ENCODE measurements around the gene SLC22A1. TPM values are rescaled to one million over a fixed set of nuclear protein-coding genes. Genes with fewer than 3 reads are reported as not detected.

Gene SLC22A1
- total RNA-seq, 1 donor from 2014 or later = 2.2 TPM

- no peak for DNase-seq
- Mint-ChIP-seq H3K9me3 (ENCODE audit: unreplicated experiment) (peaks cover 3% of the 10 kb centered on the region), H3K36me3 (ENCODE audit: unreplicated experiment) (peaks cover 3% of the 10 kb centered on the region), H3K27me3 (ENCODE audit: unreplicated experiment) (no peaks in the 10 kb centered on the region), H3K4me1 (ENCODE audit: low read depth, unreplicated experiment) (no peaks in the 10 kb centered on the region), H3K4me3 (ENCODE audit: unreplicated experiment) (no peak overlapping the region), H3K27ac (ENCODE audit: unreplicated experiment) (no peak overlapping the region)
- no peak for TF ChIP-seq CTCF (IDR thresholded peaks at IDR 0.05; ENCODE audit: partially characterized antibody, unreplicated experiment)
These were observed 81.5 kb downstream of the SLC22A1 start for GRCh38 chr6:160203076-160203475.

GRCh38 chr6:160203522-160203921 is 81.9 kb downstream of the SLC22A1 start:
- H3K27ac Mint-ChIP-seq (ENCODE audit: unreplicated experiment) = no peak overlapping the region
- H3K4me3 Mint-ChIP-seq (ENCODE audit: unreplicated experiment) = no peak overlapping the region

DNA sequence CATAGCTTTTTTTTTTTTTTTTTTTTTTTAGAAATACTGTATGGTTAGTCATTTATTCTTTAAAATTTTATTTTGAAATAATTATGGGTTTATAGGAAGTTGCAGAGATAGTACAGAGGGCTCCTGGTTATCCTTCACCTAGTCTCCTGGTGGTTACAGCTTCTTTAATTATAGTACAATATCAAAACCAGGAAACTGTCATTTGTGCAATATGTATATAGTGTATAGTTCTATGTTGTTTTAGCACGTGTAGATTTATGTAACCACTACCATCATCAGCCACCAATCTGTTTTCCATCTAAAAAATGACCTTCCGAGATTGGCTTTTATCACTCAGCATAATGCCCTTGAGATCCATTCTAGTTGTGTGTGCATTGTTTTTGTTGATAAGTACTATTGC is 82.3 kb downstream of the SLC22A1 start:
- H3K27ac Mint-ChIP-seq (ENCODE audit: unreplicated experiment) = no peak overlapping the region
- H3K27me3 Mint-ChIP-seq (ENCODE audit: unreplicated experiment) = no peaks in the 10 kb centered on the region
- peaks cover 5% of the 10 kb centered on the region for H3K36me3 Mint-ChIP-seq (ENCODE audit: unreplicated experiment)

More at GRCh38 chr6:160203522-160203921, 81.9 kb downstream of the SLC22A1 start:
- Mint-ChIP-seq H3K9me3 (ENCODE audit: unreplicated experiment) (peaks cover 3% of the 10 kb centered on the region), H3K36me3 (ENCODE audit: unreplicated experiment) (peaks cover 5% of the 10 kb centered on the region), H3K27me3 (ENCODE audit: unreplicated experiment) (no peaks in the 10 kb centered on the region), H3K4me1 (ENCODE audit: low read depth, unreplicated experiment) (no peaks in the 10 kb centered on the region)
- TF ChIP-seq CTCF (IDR thresholded peaks at IDR 0.05; ENCODE audit: partially characterized antibody, unreplicated experiment) = no peak
- DNase-seq = no peak

DNA sequence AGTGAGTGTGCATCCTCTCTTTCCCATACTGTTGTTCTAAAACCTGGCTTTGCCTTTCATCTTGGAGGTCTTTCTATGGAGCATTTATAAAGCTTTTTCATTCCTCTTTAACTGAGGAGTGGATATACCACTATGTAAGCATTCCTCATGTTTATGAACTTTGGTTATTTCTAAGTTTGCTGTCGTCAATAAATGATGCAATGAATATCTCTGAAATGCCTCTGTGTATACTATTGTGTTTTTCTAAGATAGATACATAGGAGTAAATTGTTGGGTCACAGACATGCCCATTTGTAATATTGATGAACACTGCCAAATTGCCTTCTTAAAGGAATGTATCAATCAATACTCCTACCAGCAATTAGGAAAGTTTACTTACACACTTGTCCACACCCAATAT is 83.1 kb downstream of the SLC22A1 start:
- no peaks in the 10 kb centered on the region for H3K27me3 Mint-ChIP-seq (ENCODE audit: unreplicated experiment)
- peaks cover 3% of the 10 kb centered on the region for H3K9me3 Mint-ChIP-seq (ENCODE audit: unreplicated experiment)
- no peak overlapping the region for H3K27ac Mint-ChIP-seq (ENCODE audit: unreplicated experiment)
- no peaks in the 10 kb centered on the region for H3K4me1 Mint-ChIP-seq (ENCODE audit: low read depth, unreplicated experiment)
- peaks cover 5% of the 10 kb centered on the region for H3K36me3 Mint-ChIP-seq (ENCODE audit: unreplicated experiment)
- no peak for DNase-seq
- H3K4me3 Mint-ChIP-seq (ENCODE audit: unreplicated experiment) = no peak overlapping the region
- no peak for TF ChIP-seq CTCF (IDR thresholded peaks at IDR 0.05; ENCODE audit: partially characterized antibody, unreplicated experiment)

More for the DNA sequence above, 82.3 kb downstream of the SLC22A1 start:
- TF ChIP-seq CTCF (IDR thresholded peaks at IDR 0.05; ENCODE audit: partially characterized antibody, unreplicated experiment) = no peak
- Mint-ChIP-seq H3K9me3 (ENCODE audit: unreplicated experiment) (peaks cover 3% of the 10 kb centered on the region), H3K4me1 (ENCODE audit: low read depth, unreplicated experiment) (no peaks in the 10 kb centered on the region), H3K4me3 (ENCODE audit: unreplicated experiment) (no peak overlapping the region)
- no peak for DNase-seq

GRCh38 chr6:160207618-160208017 is 86.0 kb downstream of the SLC22A1 start:
- H3K4me3 Mint-ChIP-seq (ENCODE audit: unreplicated experiment) = no peak overlapping the region
- peaks cover 1% of the 10 kb centered on the region for H3K9me3 Mint-ChIP-seq (ENCODE audit: unreplicated experiment)
- H3K36me3 Mint-ChIP-seq (ENCODE audit: unreplicated experiment) = peaks cover 5% of the 10 kb centered on the region
- no peak for TF ChIP-seq CTCF (IDR thresholded peaks at IDR 0.05; ENCODE audit: partially characterized antibody, unreplicated experiment)
- no peaks in the 10 kb centered on the region for H3K4me1 Mint-ChIP-seq (ENCODE audit: low read depth, unreplicated experiment)
- H3K27ac Mint-ChIP-seq (ENCODE audit: unreplicated experiment) = no peak overlapping the region
- DNase-seq = no peak
- no peaks in the 10 kb centered on the region for H3K27me3 Mint-ChIP-seq (ENCODE audit: unreplicated experiment)

Other genes starting within 250 kb of the SLC22A1 start
- not detected for gene MAS1, start 230.8 kb upstream of the SLC22A1 start, total RNA-seq (ENCODE audit: unreplicated experiment)
- 105 TPM for gene IGF2R, start 152.7 kb upstream of the SLC22A1 start, total RNA-seq (ENCODE audit: unreplicated experiment)
- not detected for gene SLC22A2, start 137.0 kb downstream of the SLC22A1 start, total RNA-seq (ENCODE audit: unreplicated experiment)
- gene SLC22A3, start 226.6 kb downstream of the SLC22A1 start, total RNA-seq (ENCODE audit: unreplicated experiment) = not detected